OCI-LY7 (cell line): ENCODE data around the gene RUVBL1.

Experiments used
- CTCF ChIP-seq: fragments of 200-600 bp; sonication (generic); conservative IDR thresholded peaks from 2 replicates; pipeline ENCODE4 v1.5.1; 2014; ENCODE audit warnings: mild to moderate bottlenecking, antibody characterized with exemption, low read length, moderate library complexity, mixed read lengths
- EZH2phosphoT487 ChIP-seq: fragments of 200-600 bp; sonication (generic); IDR thresholded peaks from 2 replicates; pipeline ENCODE4 v1.6.1; 2018; ENCODE audit warnings: low read depth, borderline replicate concordance, mild to moderate bottlenecking, mixed run types, antibody characterized with exemption, low read length, moderate library complexity, mixed read lengths

GRCh38 chr3:128163432-128163831 is 39.8 kb upstream of the RUVBL1 start:
- TF ChIP-seq CTCF (no peak), EZH2phosphoT487 (no peak)
